GM18517 (cell line): Measurements from ENCODE around the gene CANT1.

ENCODE experiments used
- ATAC-seq: cut with Tn5 transposase; IDR thresholded peaks from one replicate; pipeline ENCODE4 v1.9.1; 2021; ENCODE audit warnings: mild to moderate bottlenecking, moderate library complexity; ENCODE audit not compliant: unreplicated experiment

The CANT1 gene

GRCh38 chr17:79009397-79010303 is at the start of gene CANT1:
Gene CANT1 (minus strand): TSS chr17:79009764. CDS start chr17:78997622, 12,142 bp downstream.
- ATAC-seq, result peak; percentile 91

DNA sequence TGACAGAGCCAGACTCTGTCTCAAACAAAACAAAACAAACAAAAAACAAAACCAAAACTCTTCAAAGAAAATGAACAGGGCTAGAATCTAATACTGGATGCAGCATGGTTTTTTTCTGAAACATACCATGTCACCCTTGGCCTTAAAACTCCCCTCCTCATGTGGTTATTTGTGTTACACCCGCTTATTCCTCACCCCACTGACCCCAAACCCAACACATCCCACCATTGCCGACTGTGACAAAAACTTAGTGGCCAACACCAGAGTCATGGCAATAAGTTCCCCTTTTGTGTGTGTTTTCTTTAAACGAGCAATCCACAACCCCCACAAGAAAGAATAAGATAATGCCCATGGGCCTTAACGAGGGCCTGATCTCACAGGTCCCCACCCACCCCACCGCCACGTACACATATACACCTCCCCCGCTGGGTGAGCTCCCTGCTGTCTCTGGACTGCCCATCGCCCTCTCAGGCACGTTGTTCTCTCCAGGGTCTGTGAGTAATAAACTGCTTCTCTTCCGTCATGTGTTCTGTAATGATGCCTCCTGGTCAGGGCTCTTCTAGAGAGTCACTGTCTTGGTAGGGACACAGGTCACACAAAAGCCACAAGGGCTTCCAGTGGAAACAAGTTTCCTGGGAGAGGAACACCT is 48.3 kb upstream of the CANT1 start:
- ATAC-seq, result no peak

- no peak for ATAC-seq
Measured at GRCh38 chr17:79055197-79055596, 45.6 kb upstream of the CANT1 start.

- no peak for ATAC-seq
Measured at GRCh38 chr17:79054200-79054960, 44.8 kb upstream of the CANT1 start.

DNA sequence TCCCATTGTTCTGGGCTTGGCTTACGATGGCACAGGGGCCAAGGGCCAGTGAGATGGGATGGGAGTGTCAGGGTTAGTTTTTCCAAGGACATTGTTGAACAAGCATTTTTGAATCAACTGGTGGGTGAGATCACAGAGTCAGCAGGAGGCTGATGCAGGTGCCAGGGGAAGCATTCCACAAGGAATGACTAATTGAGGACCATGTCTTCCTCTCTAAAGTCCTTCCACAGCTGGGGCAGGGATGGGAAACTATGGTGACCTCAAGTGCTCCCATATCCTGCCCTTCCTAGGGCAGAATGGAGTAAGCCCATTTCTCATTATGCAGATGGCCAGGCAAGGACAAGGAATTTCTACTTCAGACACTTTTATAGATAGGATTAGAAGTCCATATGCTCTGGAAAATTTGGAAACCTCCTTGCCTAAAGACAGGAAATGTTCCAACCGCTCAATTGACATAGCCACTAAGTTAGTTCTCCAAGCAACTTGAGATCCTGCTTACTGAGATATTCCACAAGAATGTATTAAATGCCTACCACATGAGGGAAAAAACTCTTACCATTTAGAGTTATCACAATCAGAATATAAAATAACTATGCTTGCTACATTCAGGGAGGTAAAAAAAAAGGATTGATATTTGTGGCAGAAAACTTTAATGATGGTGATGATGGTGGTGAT is 43.8 kb upstream of the CANT1 start:
- no peak for ATAC-seq

GRCh38 chr17:79052131-79052530 is 42.6 kb upstream of the CANT1 start:
- no peak for ATAC-seq

DNA sequence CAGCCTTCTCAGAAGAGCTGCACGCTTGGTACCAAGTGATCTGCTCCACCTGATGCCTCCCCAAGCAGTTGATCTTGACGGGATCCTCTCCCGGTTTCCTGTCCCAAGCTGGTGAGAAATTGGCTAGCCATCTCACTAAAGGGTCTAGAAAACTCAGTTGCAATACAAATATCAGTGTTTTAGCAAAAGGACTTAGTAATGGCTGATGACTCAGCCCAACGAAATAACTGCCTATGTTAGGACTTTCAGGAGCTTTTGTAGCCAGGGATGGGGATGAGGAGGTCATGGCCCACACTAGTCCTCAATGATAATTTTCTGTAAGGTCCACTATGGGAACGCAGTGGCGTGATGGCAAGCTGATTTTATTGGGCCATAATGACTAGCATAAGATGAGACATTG is 41.7 kb upstream of the CANT1 start:
- no peak for ATAC-seq

GRCh38 chr17:79050551-79050950 is 41.0 kb upstream of the CANT1 start:
- no peak for ATAC-seq

DNA sequence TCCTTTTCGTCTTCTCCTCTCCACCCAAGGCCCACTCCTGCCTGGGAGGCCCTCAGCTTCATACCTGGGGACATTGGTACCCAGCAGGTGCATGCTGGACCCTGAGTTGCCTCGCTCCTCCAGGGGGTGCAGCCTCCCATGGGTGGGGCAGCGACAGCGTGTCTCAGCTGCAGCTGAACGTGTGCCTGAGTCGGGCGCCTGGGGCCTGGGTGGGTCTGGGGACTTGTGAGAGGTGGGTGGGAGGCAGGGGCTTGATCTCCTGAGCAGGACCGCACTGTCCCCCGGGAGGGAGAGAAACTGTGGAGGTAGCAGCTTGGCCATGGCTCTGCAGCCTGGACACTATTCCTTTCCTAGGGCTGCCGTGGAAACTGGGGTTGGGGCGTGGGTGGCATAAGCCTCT is 40.3 kb upstream of the CANT1 start:
- ATAC-seq, result no peak

GRCh38 chr17:79048826-79049755 is 39.5 kb upstream of the CANT1 start:
- ATAC-seq, result no peak

DNA sequence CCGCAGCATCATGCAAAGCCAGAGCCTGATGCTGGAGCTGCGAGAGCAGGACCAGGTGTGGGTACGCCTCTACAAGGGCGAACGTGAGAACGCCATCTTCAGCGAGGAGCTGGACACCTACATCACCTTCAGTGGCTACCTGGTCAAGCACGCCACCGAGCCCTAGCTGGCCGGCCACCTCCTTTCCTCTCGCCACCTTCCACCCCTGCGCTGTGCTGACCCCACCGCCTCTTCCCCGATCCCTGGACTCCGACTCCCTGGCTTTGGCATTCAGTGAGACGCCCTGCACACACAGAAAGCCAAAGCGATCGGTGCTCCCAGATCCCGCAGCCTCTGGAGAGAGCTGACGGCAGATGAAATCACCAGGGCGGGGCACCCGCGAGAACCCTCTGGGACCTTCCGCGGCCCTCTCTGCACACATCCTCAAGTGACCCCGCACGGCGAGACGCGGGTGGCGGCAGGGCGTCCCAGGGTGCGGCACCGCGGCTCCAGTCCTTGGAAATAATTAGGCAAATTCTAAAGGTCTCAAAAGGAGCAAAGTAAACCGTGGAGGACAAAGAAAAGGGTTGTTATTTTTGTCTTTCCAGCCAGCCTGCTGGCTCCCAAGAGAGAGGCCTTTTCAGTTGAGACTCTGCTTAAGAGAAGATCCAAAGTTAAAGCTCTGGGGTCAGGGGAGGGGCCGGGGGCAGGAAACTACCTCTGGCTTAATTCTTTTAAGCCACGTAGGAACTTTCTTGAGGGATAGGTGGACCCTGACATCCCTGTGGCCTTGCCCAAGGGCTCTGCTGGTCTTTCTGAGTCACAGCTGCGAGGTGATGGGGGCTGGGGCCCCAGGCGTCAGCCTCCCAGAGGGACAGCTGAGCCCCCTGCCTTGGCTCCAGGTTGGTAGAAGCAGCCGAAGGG is 38.6 kb upstream of the CANT1 start:
- no peak for ATAC-seq

DNA sequence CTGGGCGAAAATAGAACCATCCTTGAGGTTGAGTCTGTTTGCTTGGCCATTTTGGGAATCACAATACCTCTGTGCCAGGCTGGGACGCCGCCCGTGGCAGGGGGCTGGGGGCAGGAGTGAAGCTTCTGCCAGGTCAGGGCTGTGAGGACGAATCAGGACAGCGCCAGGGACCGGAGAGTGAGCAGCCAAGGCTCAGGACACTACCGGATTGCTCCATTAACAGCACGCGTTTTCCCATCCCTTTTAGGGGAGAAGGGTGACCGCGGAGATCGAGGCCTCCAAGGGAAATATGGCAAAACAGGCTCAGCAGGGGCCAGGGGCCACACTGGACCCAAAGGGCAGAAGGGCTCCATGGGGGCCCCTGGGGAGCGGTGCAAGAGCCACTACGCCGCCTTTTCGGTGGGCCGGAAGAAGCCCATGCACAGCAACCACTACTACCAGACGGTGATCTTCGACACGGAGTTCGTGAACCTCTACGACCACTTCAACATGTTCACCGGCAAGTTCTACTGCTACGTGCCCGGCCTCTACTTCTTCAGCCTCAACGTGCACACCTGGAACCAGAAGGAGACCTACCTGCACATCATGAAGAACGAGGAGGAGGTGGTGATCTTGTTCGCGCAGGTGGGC is 37.8 kb upstream of the CANT1 start:
- no peak for ATAC-seq

DNA sequence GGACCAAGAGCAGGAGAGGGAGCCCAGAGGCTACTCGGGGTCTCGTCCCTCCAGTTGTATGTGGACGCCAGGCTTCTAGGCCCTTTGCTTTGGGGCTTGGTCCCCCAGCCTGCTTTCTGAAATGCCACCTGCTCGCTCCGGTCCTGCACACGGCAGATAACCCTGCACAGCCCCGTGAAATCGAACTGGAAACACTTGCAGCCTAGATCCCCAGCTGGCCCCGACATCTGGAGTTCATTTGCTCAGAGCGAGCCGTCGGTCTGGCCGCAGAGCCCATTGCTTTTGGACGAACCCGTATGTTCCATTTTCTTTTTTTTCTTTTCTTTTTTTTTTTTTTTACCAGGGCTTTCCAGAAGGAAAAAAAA is 37.3 kb upstream of the CANT1 start:
- ATAC-seq, result no peak

- ATAC-seq, result no peak
Measured at GRCh38 chr17:79046197-79046915, 36.8 kb upstream of the CANT1 start.

- ATAC-seq, result no peak
Measured at GRCh38 chr17:79045842-79046196, 36.3 kb upstream of the CANT1 start.

DNA sequence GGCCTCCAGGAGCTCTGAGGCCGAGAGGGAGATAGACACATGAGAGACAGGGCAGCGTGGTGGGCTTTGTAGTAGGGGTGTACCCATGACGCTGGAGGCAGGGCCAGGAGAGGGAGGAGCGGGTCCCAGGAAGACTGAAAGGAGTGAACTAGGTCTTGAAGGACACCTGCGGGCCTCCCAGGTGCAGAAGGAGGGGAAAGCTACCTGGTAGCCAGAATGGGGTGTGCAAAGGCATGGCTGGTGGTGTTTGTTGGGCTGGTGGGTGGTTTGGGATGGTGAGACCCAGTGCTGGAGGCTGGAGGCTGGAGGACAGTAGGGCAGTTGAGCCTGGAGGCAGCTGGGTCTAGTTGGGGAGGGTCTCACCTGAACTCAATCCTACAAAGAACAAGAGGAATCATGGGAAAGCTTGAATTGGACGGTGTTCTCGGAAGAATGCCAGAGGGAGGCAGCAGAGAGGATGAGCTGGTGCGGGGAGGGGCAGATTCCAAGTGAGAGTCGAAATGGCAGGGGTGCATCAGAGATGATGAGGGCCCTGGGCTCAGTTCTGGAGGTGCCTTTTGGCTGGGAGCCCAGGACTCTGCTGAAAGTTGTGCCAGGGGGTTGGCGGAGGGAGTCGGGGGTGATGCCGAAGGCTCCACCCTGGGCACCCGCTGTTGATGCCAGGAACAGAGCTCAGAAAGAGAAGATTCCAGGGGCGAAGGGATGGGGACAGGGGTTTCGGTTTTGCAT is 35.6 kb upstream of the CANT1 start:
- ATAC-seq, result no peak

DNA sequence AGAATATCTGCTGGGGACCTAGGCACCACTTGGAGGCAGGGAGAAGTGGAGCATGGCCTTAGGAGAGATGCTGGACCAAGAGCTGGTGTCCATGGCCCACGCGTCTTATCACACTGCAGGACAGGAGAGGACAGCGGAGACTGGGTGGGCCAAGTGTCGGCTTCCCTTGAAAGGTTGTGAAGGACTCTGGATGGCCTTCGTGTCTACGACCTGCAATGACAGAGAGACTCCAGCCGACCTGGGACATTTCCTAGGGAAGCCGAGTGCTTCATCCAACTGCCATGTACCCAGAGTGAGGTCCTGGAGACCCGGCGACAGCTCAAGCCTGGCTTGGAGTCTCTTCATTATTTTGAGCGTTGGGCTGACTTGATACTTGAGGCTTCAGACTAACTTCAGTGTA is 34.9 kb upstream of the CANT1 start:
- no peak for ATAC-seq
